Embryonic facial prominence (tissue), 1 donor: ENCODE measurements around the gene C1QL1.
"Not testable (repeated sequence)": the region's sequence is repeated elsewhere in the genome, so short reads cannot be mapped to it uniquely, and the experiment has no call there.

ENCODE experiments used
- DNase-seq: peaks from one replicate; pipeline ENCODE4 v3.0.0-alpha.2; 2016; ENCODE audit errors: extremely low spot score

The C1QL1 gene

GRCh38 chr17:44965481-44966234 is 2.4 kb downstream of the C1QL1 start:
- DNase-seq: no peak

- DNase-seq: no peak
Measured at GRCh38 chr17:44961921-44962350, 6.2 kb downstream of the C1QL1 start.

GRCh38 chr17:44960691-44961090 is 7.4 kb downstream of the C1QL1 start:
- DNase-seq: no peak

GRCh38 chr17:44959821-44960531 is 8.1 kb downstream of the C1QL1 start:
- no peak for DNase-seq

GRCh38 chr17:44956998-44957981 is 10.8 kb downstream of the C1QL1 start:
- no peak for DNase-seq

- DNase-seq: no peak
Measured at GRCh38 chr17:44955674-44956425, 12.3 kb downstream of the C1QL1 start.

GRCh38 chr17:44952946-44953475 is 15.1 kb downstream of the C1QL1 start:
- no peak for DNase-seq

GRCh38 chr17:44948315-44948795 is 19.7 kb downstream of the C1QL1 start:
- no peak for DNase-seq

- DNase-seq: peak; percentile 85
Measured at GRCh38 chr17:44947461-44948314, 20.4 kb downstream of the C1QL1 start, which contains the start of gene KIF18B. Gene KIF18B (minus strand): TSS chr17:44947773. CDS start chr17:44936344, 11,429 bp downstream.

GRCh38 chr17:44945652-44946051 is 22.5 kb downstream of the C1QL1 start:
- not testable (repeated sequence) for DNase-seq

GRCh38 chr17:44942456-44942855 is 25.6 kb downstream of the C1QL1 start:
- no peak for DNase-seq

- DNase-seq: no peak
Measured at GRCh38 chr17:44941712-44942331, 26.3 kb downstream of the C1QL1 start.

GRCh38 chr17:44940768-44941167 is 27.3 kb downstream of the C1QL1 start:
- no peak for DNase-seq

GRCh38 chr17:44940317-44940716 is 27.8 kb downstream of the C1QL1 start:
- no peak for DNase-seq

GRCh38 chr17:44935116-44935515 is 33.0 kb downstream of the C1QL1 start:
- DNase-seq: no peak

- DNase-seq: no peak
Measured at GRCh38 chr17:44934745-44935105, 33.4 kb downstream of the C1QL1 start.

- no peak for DNase-seq
Measured at GRCh38 chr17:44933824-44934744, 34.0 kb downstream of the C1QL1 start.

- DNase-seq: no peak
Measured at GRCh38 chr17:44932787-44933097, 35.4 kb downstream of the C1QL1 start.
